GM12892 (cell line): ENCODE data around the gene PLXNB1.
"Not testable (repeated sequence)": the region's sequence is repeated elsewhere in the genome, so short reads cannot be mapped to it uniquely, and the experiment has no call there.

Source experiments
- DNase-seq: peaks from one replicate; pipeline ENCODE4 v3.0.0; 2011; ENCODE audit not compliant: insufficient read length
- FAIRE-seq: peaks from 2 replicates; lab custom pipeline; 2011; peaks lifted over from hg19 to GRCh38; lab: Jason Lieb, UNC
- POLR2A ChIP-seq: IDR thresholded peaks from 2 replicates; pipeline ENCODE4 v1.6.1; 2011; ENCODE audit warnings: low read depth, low read length, control low read depth
- POLR2AphosphoS5 ChIP-seq: IDR thresholded peaks from 2 replicates; pipeline ENCODE4 v1.6.1; 2011; ENCODE audit warnings: low read depth, low read length, control low read depth
- TAF1 ChIP-seq: IDR thresholded peaks from 2 replicates; pipeline ENCODE4 v1.6.1; 2011; ENCODE audit warnings: low read depth, mild to moderate bottlenecking, control low read depth, low read length, borderline replicate concordance

Gene PLXNB1

DNA sequence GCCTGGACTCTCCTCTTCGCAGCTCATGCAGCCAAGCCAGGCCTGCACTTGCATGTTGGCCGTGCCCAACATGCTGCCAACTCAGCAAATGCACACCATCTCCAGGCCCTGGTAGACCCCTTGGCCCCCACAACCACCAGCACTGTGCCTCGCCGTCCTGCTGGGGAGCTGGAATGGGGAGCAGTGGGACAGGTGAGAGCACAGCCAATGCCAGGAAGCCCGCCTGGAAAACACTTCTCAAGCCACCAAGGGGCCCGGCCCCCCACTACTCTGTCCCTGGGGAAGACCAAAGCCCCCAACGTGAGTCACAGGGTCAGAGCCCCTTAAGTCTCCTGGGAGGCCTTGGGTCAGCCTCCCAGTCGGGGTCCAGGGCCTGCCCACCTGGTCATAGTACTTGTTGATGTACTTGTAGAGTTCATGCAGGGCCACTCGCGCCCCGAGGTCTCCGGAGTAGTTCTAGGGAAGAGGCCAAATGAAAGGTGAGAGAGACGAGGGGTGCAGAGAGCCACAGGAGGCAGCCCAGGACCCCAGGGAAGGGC, 24.5 kb downstream of the PLXNB1 start:
- FAIRE-seq = no peak
- TF ChIP-seq POLR2AphosphoS5 (no peak), TAF1 (no peak), POLR2A (no peak)
- DNase-seq = no peak

DNA sequence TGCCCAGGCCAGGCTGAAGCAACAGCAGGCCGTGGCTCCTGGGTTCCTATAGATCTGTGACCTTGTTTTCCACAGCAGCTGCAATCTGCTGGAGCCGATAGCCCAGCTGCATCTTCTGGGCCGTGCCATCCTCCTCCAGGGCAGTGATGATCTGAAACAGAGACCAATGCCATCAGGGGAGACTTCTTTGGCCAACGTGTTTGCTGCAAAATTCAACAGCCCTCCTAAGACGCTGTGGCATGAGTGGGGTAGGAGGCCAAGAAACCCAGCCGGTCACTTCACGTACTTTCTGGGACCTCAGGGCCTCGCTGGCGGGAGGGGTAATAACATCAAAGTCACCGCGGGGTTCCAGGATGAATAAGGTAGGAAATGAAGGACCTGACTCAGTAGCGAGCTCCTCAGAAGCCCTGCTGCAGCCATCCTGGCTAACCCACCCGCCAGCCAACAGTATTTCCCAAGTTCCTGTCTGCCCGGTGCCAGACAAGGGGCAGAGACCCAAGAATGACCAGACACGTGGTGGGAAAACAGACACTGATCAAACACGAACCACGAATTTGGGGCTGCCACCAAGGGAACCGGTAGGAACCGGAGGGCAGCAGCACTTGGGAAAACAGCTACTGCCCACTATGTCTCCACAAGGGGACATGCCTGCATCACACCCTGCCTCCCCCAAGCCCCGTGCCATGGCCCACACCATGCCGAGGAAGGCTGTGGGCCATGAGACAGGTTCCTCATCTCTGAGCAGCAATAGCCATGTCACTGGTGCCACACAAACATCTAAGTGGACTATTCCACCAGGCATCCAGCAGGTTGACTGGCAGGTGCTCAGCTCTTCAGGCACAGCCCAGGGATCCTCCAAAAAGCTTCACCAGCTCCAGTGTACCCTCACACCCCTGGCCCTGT, 25.2 kb downstream of the PLXNB1 start:
- no peak for FAIRE-seq
- DNase-seq = no peak
- TF ChIP-seq POLR2A = no peak
- no peak for TF ChIP-seq POLR2AphosphoS5
- no peak for TF ChIP-seq TAF1

DNA sequence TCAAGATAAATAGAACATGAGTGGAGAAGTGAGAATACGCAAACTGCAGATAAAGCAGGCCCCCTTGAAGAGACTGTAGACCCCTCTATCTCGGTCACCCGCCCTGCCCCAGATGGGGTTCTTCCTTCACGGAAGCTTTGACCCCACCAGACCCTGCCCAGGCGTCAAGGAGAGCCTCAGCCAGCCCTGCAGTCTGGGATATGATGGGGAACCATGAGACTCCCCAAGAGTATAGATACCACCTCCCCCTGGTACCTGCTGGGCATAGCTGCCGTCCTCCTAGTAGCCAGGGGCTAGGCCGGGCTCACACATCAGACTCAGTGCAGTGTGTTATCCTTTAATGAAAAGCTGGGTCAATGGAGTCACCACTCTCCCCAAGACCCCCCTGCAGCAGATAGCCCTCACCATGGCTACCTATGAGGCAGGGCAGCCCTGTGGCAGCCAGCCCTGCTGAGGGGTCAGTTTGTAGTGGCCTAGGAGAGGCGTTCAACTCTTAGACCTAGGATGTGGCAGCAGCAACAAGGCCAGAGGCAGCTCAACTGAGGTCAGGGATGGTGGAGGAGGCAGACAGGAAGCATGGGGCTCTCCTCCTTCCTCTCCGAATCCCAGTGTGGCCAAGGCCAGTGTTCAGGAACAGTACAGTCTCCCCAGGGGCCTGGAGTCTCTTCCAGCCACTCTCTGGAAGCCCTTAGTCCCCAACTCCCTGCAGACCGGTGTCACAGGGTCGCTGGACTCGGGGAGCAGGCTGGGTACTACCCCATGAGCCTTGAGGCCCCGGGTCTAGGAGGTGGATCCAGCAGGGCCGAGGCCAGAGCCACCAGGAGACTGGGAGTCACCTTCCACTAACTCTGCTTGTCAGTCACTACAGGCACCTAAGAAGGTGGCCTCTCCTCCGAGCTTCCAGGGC, 26.1 kb downstream of the PLXNB1 start:
- FAIRE-seq = no peak
- TF ChIP-seq TAF1 = no peak
- no peak for TF ChIP-seq POLR2AphosphoS5
- TF ChIP-seq POLR2A = no peak
- no peak for DNase-seq

DNA sequence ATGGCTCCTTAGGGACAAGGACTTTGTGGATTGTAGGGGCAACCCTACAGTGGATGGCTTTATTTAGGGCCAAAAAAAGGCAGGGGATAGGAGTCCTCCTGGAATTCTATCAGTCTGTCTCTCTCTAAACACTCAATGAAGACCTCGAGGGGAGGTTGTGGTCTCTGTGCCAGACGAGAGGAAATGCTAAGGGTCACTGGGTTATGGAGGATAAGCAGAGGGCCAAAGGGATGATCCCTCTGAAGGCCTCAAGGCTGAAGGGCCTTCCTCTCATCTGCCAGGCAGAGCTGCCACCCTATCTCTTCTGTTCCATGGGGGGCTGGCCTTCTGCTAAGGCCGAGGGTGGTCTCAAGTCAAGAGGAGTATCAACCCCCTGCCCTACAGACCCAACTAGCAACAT, 27.0 kb downstream of the PLXNB1 start:
- TF ChIP-seq TAF1 (no peak), POLR2AphosphoS5 (no peak), POLR2A (no peak)
- DNase-seq = no peak
- FAIRE-seq = no peak

DNA sequence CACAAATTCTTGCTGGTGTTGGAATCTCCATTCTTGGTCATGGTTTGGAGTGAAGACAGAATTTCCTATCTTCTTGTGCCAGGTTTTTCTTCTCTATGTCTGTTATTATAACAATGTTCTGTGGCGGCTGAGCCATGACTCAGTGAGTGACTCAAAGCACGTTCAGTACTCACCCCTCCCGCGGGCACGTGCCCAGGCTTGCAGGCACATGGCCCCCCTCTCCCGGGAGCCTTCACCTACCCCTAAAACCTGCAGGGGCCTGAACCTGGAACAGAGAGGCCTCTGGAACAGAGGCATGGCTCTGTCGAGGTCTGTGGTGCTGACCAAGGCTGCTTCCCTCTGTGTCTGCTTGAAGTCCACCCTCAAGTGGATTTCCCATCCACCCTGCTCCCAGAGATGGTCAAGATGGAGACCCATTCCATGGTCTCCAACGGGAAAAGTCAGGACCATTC, 27.6 kb downstream of the PLXNB1 start:
- FAIRE-seq (no peak), DNase-seq (no peak)
- no peak for TF ChIP-seq TAF1
- no peak for TF ChIP-seq POLR2A
- TF ChIP-seq POLR2AphosphoS5 = no peak

DNA sequence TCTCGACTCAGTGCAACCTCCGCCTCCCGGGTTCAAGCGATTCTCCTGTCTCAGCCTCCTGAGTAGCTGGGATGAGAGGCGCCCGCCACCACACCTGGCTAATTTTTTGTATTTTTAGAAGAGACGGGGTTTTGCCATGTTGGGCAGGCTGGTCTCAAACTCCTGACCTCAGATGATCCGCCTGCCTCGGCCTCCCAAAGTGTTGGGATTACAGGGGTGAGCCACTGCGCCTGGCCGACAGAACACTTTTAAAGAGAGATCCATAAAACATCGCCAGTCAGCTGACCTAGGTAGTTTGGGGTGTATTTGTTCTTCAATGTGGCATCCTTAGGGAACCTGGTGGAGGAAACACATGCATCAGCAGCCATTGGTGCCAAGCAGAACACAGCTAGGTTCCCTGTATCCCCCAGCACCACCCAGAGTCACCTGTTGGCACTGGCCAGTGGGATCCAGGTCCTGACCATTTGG, 28.4 kb downstream of the PLXNB1 start:
- FAIRE-seq, DNase-seq: not testable (repeated sequence)

DNA sequence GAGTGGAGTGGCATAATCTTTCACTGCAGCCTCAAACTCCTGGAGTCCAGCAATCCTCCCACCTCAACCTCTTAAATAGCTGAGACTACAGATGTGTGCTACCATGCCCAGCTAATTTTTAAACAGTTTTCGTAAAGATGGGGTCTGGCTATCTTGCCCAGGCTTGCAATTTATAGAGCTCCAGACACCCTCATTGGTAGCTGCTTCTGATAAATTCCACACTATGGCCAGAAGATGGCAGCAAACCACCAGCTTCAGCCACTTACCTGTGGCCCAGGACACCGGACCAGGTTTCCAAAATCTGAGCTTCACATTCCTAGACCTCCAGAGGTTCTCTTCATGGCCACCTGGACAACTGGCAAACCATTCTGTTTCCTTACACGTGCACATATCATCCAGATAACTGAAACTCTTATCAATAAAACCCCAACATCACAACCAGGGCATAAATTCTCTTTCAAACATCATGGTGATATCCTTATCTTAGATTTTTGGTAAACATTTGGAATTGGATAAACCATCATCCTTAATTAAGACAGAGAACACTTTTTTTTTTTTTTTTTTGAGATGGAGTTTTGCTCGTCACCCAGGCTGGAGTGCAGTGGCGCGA, 29.0 kb downstream of the PLXNB1 start:
- TF ChIP-seq POLR2A (no peak), POLR2AphosphoS5 (no peak), TAF1 (no peak)
- FAIRE-seq = peak; percentile 96
- DNase-seq = peak; percentile 79

DNA sequence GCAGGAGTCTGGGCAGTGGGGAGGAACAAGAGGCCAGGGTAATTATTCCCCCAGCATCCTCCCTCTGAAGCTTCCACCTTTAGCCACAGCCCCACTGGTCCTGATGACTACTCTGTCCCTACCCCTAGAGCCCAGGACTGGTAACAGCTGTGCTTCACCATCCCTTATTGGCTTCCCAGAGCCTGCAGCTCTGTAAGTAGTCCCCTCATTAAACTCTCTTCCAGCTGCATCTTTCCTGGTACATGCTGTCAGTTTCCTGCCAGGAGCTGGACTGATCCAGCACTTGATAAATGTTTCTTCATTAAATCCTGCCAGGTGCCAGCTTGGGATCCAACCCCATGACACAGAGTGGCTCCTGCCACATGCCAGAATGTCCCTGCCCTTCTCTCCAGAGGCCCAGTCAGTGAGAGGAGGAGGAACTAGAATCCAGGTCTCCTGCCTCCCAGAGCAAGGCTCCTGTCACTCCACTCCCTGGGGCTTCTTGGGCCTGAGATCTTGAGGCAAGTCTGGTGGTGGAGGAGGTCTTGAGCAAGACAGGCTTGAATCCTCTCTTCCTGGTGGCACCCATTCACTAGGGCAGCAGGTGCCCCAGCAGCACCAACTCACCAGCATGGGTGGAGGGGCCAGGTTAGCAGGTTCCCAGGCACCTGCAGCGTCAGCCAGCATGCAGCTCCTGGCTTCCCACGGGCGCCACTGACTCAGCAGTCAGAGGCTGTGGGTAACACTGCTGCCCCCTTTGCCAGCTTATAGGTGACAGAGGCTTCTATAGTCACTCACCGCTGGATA, 30.3 kb downstream of the PLXNB1 start:
- DNase-seq = no peak
- no peak for FAIRE-seq
- TF ChIP-seq POLR2AphosphoS5 (no peak), POLR2A (no peak), TAF1 (no peak)

DNA sequence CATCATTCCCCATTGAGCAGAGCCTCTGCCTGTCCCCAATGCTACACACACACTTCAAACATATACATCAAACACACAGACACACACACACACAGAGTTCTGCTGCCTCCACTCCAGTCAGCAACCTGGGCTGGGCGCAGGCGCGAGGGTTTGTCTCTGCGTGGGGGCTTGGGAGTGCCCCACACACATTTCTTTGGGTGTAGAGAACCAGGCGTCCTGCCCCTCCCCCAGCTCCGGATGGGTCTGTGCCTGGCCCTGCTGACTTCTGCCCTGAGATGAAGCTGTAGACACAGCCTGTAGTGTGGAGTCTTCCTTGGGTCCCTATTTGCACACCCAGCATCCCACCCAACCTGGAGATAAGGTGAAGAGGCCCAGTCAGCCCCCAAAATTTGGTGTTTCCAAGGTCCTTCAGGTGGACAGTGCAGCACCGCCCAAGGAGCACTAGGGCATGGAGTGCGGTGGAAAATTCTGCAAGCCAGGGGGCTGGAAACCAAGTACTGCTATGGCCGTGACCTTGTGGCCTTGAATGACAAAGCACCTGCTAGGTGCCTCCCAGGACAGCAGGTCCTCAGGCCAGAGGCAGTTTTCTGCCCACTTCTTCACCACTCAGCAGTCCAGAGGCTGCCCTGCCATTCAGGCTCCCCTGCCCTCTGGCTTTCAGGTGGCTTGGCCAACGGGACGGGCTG, 31.0 kb downstream of the PLXNB1 start:
- FAIRE-seq (no peak), DNase-seq (no peak)
- TF ChIP-seq TAF1 (no peak), POLR2A (no peak), POLR2AphosphoS5 (no peak)
